HG02798 (cell line): ENCODE measurements around the gene LHX5.
"Not testable (repeated sequence)": the region's sequence is repeated elsewhere in the genome, so short reads cannot be mapped to it uniquely, and the experiment has no call there.

ENCODE experiments used
- ATAC-seq: cut with Tn5 transposase; IDR thresholded peaks from one replicate; pipeline ENCODE4 v1.9.1; 2021; ENCODE audit warnings: mild to moderate bottlenecking; ENCODE audit not compliant: unreplicated experiment, poor library complexity

LHX5 gene

DNA sequence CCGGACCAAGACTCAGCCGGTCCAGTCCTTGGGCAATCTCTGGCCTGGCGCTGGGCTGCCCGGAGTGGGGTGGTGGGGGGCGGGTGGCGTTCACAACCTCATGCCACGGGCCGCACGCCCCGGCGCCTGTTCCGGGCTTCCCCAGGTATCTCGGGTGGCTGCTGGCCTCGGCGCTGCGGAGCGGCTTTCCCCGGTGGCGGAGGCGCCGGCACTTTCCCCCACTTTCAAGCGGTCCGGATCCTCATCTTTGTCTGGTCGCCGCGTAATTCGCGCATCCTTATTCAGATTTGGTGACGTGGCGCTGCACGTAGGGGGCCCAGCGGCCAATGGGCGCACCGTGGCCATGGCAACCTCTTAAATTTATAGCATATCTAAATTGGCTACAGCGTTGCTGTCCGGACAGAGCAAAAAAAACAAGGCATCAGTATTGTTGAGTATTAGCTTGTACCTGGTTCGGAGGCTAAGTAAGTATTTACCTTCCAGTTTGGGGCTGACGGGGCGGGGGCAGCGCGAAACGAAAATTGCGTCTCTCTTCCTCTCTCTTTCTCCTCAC is at the start of gene LHX5:
TSS of gene LHX5 (minus strand) at position 253 of the 553 bp plus-strand sequence. CDS start 373 bp downstream, outside the sequence.
- no peak for ATAC-seq

DNA sequence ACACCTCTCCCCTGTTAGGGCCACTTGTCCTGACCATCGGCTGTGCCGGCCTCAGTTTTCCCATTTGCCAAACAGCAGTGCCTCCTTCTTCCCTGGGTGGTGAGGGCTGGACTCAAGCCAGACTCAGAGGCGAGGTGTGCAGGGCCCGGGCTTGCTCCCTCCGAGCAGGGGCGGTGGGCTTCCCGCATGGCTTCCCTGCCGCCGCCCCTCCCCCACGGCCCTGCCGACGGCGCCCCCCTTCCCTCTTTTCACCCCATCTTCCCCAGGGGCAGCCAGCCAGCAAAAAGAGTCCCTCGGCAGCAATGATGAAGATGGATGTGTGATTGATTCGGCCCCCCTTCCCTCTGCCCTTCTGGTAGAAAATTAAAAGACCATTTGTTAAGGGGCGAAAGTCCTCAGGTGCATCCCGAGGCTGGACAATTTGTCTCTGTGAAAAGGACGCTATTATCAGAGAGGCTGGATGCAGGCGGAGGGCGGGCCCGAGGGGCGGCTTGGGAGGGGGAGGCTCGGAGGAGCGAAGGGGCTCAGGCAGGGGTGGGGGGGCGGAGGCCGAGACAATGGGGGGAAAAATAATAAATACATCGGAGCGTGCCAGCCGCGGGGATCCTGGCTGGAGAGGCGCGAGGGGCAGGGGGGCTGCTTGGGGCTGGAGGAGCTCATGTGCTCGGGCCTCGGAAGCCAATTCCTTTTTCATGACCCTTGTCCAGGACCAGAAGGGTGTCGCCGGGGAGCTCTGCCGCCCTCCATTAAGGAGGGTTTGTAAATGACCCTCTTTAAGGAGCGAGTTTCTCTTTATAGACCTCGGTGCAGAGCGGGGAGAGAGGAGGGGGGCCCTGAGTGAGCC is 48.0 kb upstream of the LHX5 start:
- no peak for ATAC-seq

GRCh38 chr12:113515082-113515856 is 43.6 kb upstream of the LHX5 start:
- no peak for ATAC-seq

DNA sequence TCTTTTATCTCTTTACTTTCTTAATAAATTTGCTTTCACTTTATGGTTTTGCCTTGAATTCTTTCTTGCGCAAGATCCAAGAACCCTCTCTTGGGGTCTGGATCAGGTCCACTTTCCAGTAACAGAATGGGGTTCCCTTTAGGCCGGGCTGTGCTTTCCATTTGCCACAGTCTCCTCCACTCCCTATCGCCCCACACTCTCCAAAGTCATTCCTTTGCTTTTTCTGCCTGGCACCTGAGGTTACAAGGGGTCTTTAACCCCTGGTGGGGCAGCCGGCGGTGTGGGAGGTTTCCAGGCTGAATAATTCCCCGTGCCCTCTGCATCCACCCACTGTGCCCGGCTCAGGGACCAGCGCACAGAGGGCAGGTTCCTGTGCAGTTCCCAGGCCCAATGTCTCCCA is 42.9 kb upstream of the LHX5 start:
- ATAC-seq, result no peak

GRCh38 chr12:113512568-113512967 is 40.9 kb upstream of the LHX5 start:
- no peak for ATAC-seq

DNA sequence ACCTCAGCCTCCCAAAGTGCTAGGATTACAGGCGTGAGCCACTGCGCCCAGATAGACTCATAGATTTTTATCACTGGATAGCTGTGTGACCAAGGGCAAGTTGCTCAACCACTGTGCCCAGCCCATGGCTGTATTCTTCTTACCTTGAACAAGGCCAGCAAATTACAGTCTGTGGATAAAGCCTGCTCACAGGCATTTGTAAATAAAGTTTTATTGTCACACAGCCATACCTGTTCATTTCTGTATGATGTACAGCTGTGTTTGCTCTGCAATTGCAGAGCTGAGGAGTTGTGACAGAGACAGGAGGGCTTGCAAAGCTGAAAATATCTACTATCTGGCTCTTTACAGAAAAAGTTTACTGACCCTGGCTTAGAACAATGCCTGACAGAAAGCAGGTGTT is 35.2 kb upstream of the LHX5 start:
- ATAC-seq, result no peak

DNA sequence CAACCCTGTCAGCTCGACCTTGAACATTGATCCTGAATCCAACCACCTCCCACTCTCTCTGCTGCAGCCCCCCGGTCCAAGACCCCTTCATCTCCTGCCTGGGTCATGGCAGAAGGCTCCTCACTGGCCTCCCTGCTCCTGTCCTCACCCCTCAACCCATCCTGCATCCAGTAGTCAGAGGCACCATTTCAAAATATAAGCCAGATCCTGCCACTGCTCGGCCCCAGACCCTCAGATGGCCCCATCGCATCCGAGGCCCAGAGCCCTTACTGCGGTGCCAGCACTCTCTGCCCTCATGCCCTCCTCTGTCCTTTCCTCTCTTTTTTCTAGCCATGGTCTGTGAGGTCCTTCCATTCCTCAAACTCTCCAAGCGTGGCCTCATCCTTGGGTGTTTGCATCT is 34.3 kb upstream of the LHX5 start:
- no peak for ATAC-seq

GRCh38 chr12:113504917-113505316 is 33.2 kb upstream of the LHX5 start:
- no peak for ATAC-seq

DNA sequence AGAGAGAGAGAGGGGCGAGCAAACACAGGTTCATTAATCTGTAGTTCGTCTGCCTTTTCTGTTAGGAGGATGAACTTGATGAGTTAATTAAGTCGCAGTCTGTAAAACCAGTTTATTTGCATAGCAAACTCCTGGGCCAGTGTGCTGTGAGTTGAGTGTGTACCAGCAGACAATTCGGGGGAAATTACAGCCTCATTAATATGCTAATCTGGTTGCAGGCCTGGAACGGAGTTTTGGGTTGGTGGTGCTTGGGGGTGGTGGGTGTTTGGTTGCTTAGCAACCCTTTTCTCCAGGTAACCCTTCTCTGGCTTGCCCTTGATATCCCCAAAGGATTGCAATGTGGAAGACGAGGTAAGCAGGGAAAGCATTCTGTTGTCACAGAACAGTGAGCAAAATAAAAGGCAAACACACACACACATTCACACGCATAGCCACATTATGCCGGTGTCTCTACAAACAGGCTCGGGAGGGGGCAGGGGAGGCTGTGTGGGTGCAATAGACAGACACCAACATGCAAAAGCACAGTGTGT is 29.2 kb upstream of the LHX5 start:
- no peak for ATAC-seq

DNA sequence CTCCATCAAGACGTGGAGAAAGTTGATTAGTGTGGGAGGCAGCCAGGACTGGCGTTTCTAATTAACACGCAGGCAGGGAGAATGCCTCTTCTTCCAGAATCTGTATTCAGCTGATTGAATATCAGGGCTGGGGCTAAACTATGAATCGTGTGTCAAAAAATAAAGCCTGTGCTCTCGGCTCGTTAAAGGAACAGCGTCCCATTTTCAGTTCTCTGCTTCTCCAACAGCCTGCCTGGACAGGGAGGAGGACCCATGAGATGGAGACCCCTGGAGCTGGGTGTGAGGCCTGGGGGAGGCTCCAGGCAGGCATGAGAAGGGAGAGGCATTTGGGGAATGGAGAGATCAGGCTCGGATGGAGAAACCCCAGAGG is 28.6 kb upstream of the LHX5 start:
- ATAC-seq, result no peak

DNA sequence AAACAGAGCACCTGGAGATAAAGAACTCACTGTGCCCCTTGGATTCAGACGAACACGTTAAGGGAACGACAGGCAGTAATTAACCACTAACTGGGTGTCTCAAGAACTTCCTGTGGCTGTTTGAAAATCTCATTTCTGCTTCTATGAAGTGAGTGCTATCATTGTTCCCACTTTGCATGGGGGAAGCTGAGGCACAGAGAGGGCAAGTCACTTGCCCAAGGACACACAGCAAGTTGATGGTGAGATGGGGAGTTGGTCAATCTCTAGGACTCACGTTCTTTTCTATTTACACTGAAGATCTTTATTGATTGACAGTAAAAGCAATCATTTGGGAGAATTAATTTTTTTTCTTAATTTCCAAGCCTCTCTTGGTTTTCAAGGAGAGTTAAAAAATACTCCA is 26.8 kb upstream of the LHX5 start:
- ATAC-seq, result no peak

- ATAC-seq, result no peak
Measured at GRCh38 chr12:113497693-113498092, 26.0 kb upstream of the LHX5 start.

- not testable (repeated sequence) for ATAC-seq
Measured at GRCh38 chr12:113495941-113496340, 24.3 kb upstream of the LHX5 start.

GRCh38 chr12:113488322-113488721 is 16.7 kb upstream of the LHX5 start:
- ATAC-seq, result no peak

GRCh38 chr12:113486722-113487121 is 15.1 kb upstream of the LHX5 start:
- no peak for ATAC-seq

DNA sequence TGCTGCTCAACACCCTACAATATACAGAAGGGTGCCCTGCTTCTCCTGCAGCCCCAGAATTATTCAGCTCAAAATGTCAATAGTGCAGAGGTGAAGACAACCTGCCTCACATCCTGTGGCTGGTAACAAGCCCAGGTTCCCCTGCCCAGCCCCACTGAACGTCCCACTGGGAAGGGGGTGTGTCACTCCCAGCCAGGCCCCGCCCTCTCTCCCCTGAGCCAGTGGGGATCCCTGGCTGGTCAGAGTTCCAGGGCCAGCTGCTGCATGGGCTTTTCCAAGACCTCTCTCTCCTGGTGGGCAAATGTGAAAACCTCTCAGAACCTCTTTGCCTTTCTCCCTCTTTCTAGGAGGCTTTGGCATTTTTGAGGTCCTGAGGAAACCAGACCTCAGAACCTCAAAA is 13.7 kb upstream of the LHX5 start:
- no peak for ATAC-seq

DNA sequence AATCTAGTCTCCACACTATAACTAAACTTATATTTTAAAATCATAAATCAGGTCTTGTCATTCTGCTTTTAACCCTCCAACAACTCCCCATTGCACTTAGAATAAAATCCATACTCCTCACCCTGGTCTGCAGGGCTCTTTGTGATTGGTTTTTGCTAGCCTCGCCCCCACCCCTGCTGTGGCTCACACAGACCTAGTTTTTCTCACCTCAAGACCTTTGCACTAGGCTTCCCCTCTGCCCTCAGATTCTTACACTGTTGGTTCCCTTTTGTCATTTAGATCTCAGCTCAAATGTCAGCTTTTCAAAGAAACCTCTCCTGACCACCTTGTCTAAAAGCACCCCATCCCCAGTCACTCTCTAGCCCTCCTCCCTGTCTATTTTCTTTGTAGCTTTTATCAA is 10.7 kb upstream of the LHX5 start:
- ATAC-seq, result no peak

- no peak for ATAC-seq
Measured at GRCh38 chr12:113480336-113480971, 8.8 kb upstream of the LHX5 start.

DNA sequence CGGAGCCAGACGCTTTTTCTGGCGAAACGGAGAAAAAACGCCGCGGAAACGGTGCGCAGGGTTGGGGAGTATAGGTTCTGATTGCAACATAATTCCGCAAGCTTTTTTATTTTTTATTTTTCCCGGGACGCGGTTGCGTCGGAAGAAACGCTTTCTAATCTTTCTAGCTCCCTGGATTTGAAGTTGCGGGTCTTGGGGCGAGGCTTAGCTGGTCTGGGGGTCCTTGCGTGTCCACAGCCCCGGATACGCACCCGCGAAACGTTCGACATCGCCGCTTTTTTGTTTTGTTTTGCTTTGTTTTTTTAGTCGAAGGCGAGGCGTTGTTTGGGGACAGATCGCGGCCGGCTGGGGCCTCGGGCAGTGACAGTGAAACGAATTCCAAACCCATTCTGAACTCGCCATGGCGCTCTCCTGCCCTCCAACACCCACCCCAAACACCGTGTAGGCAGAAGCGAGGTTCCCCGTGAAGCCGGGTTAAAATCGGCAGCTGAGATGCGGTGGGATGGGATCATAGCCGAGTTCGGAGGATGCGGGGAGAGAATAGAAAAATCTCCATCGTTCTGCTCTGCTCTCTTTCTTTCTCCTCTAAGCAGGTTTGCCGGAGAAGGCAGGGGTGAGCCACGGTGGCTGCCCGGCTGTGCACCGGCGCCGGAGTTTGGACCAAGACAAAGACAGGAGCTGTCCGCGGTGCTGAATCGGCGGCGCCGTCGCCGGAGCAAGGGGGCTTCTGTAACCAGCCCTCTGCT is 8.1 kb upstream of the LHX5 start:
- ATAC-seq, result no peak

- no peak for ATAC-seq
Measured at GRCh38 chr12:113479216-113479589, 7.5 kb upstream of the LHX5 start.
